DOHH2 (cell line): ENCODE results near the gene ZNF429.

ENCODE experiments used
- CTCF ChIP-seq: fragments of 200-600 bp; sonication (generic); IDR thresholded peaks from one replicate; pipeline ENCODE4 v1.5.1; 2014; ENCODE audit warnings: antibody characterized with exemption, mild to moderate bottlenecking, low read depth, low read length; ENCODE audit not compliant: poor library complexity, severe bottlenecking
- EZH2phosphoT487 ChIP-seq: fragments of 200-600 bp; sonication (generic); IDR thresholded peaks from 2 replicates; pipeline ENCODE4 v1.6.1; 2017; ENCODE audit warnings: borderline replicate concordance, mild to moderate bottlenecking, antibody characterized with exemption, low read length, moderate library complexity, mixed read lengths

DNA sequence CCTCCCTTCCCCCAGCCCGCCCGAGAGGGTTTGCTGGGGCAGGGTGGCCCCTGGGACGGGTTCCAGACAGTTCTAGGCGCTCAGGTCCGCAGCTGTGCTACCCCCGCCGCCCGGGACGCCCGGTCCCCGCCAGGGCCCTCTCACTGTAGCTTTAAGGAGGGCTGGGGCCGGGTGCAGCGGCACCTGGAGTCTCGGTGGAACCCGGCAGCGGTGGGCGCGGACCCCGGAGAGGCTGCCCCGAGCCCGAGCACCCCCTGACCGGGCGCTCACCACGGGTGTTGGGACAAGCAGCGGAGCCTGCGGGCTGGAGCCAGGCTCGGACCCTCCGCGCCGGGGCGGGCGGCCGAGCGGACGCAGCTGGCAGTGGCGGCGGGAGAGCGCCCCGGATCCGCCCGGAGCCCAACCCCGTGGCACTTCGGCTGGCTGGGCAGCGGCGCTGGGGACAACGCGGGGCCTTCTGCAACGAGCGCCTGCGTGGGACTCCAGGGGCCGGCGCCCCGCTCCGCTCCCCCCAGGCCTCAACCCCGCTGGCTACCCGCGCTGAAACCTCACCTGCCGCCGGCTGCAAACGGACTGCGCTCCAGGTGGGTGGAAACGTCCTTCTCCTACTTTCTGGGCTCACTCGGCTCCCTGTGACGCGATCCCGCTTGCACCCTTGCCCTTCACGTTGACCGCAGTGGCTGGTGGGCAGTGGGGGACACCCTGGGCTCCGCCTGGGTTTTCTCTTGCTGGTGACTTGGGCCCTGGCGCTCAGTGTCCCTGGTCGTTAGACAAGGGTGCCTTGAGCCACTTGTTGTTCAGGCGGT lies 81.1 kb downstream of the ZNF429 start:
- TF ChIP-seq CTCF (no peak), EZH2phosphoT487 (no peak)
